CD4-positive, alpha-beta T cell (primary cell): Measurements from ENCODE around the gene TINAGL1. TPM values are rescaled to one million over a fixed set of nuclear protein-coding genes. Genes with fewer than 3 reads are reported as not detected.

Experiments
- ATAC-seq: fragments of 200-7000 bp; cut with Tn5 transposase; one replicate; pipeline ENCODE4 v1.10.0; 2022; ENCODE audit warnings: mild to moderate bottlenecking; ENCODE audit not compliant: poor library complexity
- CTCF ChIA-PET: fragments of 350-600 bp; sonication (Branson Sonifier 250); formaldehyde crosslinking; loops from one replicate; lab custom pipeline; 2021; ENCODE audit warnings: antibody characterized with exemption, inconsistent platforms; lab: Charles Lee
- POLR2A ChIA-PET: fragments of 350-600 bp; sonication (Branson Sonifier 250); formaldehyde crosslinking; loops from one replicate; lab custom pipeline; 2021; ENCODE audit warnings: antibody characterized with exemption, inconsistent platforms; lab: Charles Lee
- DNase-seq, 14 experiments: peaks; one replicate each; pipeline ENCODE4 v3.0.0-alpha.2; 2013 to 2020; ENCODE audit warnings: mixed read lengths in 2 of 14
- H3K27ac ChIP-seq, 2 donors: one replicate each; pipeline versions ENCODE4 v1.5.1 to v1.7.0; 2013; ENCODE audit warnings: low read length in 2 of 2, low read depth in 1 of 2, mild to moderate bottlenecking in 1 of 2
- H3K27me3 ChIP-seq, 2 experiments: 1 replicate in 1 of 2; 2 replicates in 1 of 2; pipeline versions ENCODE4 v1.6.1 to v1.7.0; 2013; ENCODE audit warnings: low read length in 2 of 2, control low read depth in 1 of 2, mild to moderate bottlenecking in 1 of 2, moderate library complexity in 1 of 2; ENCODE audit not compliant: insufficient read depth in 2 of 2, control insufficient read depth in 1 of 2
- H3K36me3 ChIP-seq: one replicate; pipeline ENCODE4 v1.6.1; 2013; ENCODE audit warnings: low read length, control low read depth; ENCODE audit not compliant: insufficient read depth
- H3K4me1 ChIP-seq: one replicate; pipeline ENCODE4 v1.6.1; 2013; ENCODE audit warnings: low read length, control low read depth; ENCODE audit not compliant: insufficient read depth
- H3K4me3 ChIP-seq: one replicate; pipeline ENCODE4 v1.5.1; 2013; ENCODE audit warnings: mild to moderate bottlenecking, low read length, moderate library complexity
- H3K9me3 ChIP-seq, 2 experiments: 1 replicate in 1 of 2; 2 replicates in 1 of 2; pipeline versions ENCODE4 v1.6.1 to v1.7.0; 2013; ENCODE audit warnings: low read length in 2 of 2, mild to moderate bottlenecking in 2 of 2, control low read depth in 1 of 2, moderate library complexity in 1 of 2; ENCODE audit not compliant: control insufficient read depth in 1 of 2, insufficient read depth in 1 of 2
- H3K27ac Mint-ChIP-seq: one replicate; pipeline ENCODE4 v1.8.0; 2020; ENCODE audit warnings: mixed read lengths
- H3K27me3 Mint-ChIP-seq: one replicate; pipeline ENCODE4 v1.8.0; 2021; ENCODE audit warnings: mixed read lengths
- H3K36me3 Mint-ChIP-seq: one replicate; pipeline ENCODE4 v1.8.0; 2021; ENCODE audit warnings: low read depth, mixed read lengths
- H3K4me1 Mint-ChIP-seq: one replicate; pipeline ENCODE4 v1.8.0; 2021; ENCODE audit warnings: low read depth, mixed read lengths
- H3K4me3 Mint-ChIP-seq: one replicate; pipeline ENCODE4 v1.8.0; 2020; ENCODE audit warnings: mild to moderate bottlenecking, mixed read lengths
- H3K9me3 Mint-ChIP-seq: one replicate; pipeline ENCODE4 v1.8.0; 2020; ENCODE audit warnings: mixed read lengths
- CTCF ChIP-seq: fragments of 200-600 bp; IDR thresholded peaks from one replicate; pipeline ENCODE4 v1.8.0; 2022; ENCODE audit warnings: antibody characterized with exemption, mild to moderate bottlenecking
- intact Hi-C, 2 experiments: fragments of 100-400 bp; cut with DNase I in 1 of 2; cut with micrococcal nuclease in 1 of 2; formaldehyde crosslinking; loops; one replicate each; pipeline versions ENCODE4 v1.15.1 to v1.9.0; 2023 to 2025; cut with DNase I, micrococcal nuclease
- total RNA-seq, 174 experiments: library from RNA in 2 of 174; stranded (reverse) in 2 of 174; gene quantifications; one replicate each; pipeline ENCODE4 v1.2.3 and lab custom pipeline; 2021 to 2026

The TINAGL1 gene
- total RNA-seq, 2 experiments from 2014 or later, result not detected

GRCh38 chr1:31579374-31579773, 3.1 kb downstream of the TINAGL1 start:
- no peak for DNase-seq
- no peak for TF ChIP-seq CTCF

GRCh38 chr1:31580513-31580870, 4.2 kb downstream of the TINAGL1 start:
- H3K4me1 Mint-ChIP-seq, result no peaks in the 10 kb centered on the region
- no peak overlapping the region for H3K27ac ChIP-seq
- DNase-seq (no peak), ATAC-seq (no peak)
- H3K4me1 ChIP-seq, result no peaks in the 10 kb centered on the region
- H3K27me3 Mint-ChIP-seq, result peaks cover 8% of the 10 kb centered on the region
- peaks cover 8 to 13% of the 10 kb centered on the region in 2 experiments for H3K27me3 ChIP-seq
- no peak overlapping the region for H3K4me3 ChIP-seq
- ChIA-PET CTCF (no interaction called here), POLR2A (no interaction called here)
- H3K27ac Mint-ChIP-seq, result no peak overlapping the region
- no peak overlapping the region for H3K4me3 Mint-ChIP-seq
- no peak for TF ChIP-seq CTCF
- peaks cover 0 to 6% of the 10 kb centered on the region in 2 experiments for H3K9me3 ChIP-seq
- H3K36me3 Mint-ChIP-seq, result no peaks in the 10 kb centered on the region
- intact Hi-C loops, result no loop called here
- no peaks in the 10 kb centered on the region for H3K36me3 ChIP-seq
- H3K9me3 Mint-ChIP-seq, result no peaks in the 10 kb centered on the region

More at GRCh38 chr1:31579374-31579773, 3.1 kb downstream of the TINAGL1 start:
- Histone ChIP-seq H3K4me1 (no peaks in the 10 kb centered on the region), H3K9me3 (peaks cover 0 to 6% of the 10 kb centered on the region in 2 experiments), H3K36me3 (no peaks in the 10 kb centered on the region), H3K27ac (no peak overlapping the region), H3K4me3 (no peak overlapping the region), H3K27me3 (peaks cover 8 to 13% of the 10 kb centered on the region in 2 experiments)
- Mint-ChIP-seq H3K4me3 (no peak overlapping the region), H3K27ac (no peak overlapping the region), H3K4me1 (no peaks in the 10 kb centered on the region), H3K36me3 (no peaks in the 10 kb centered on the region), H3K9me3 (no peaks in the 10 kb centered on the region), H3K27me3 (peaks cover 17% of the 10 kb centered on the region)
- no peak for ATAC-seq
- intact Hi-C loops, result no loop called here
- POLR2A ChIA-PET, result no interaction called here
- CTCF ChIA-PET, result no interaction called here

DNA sequence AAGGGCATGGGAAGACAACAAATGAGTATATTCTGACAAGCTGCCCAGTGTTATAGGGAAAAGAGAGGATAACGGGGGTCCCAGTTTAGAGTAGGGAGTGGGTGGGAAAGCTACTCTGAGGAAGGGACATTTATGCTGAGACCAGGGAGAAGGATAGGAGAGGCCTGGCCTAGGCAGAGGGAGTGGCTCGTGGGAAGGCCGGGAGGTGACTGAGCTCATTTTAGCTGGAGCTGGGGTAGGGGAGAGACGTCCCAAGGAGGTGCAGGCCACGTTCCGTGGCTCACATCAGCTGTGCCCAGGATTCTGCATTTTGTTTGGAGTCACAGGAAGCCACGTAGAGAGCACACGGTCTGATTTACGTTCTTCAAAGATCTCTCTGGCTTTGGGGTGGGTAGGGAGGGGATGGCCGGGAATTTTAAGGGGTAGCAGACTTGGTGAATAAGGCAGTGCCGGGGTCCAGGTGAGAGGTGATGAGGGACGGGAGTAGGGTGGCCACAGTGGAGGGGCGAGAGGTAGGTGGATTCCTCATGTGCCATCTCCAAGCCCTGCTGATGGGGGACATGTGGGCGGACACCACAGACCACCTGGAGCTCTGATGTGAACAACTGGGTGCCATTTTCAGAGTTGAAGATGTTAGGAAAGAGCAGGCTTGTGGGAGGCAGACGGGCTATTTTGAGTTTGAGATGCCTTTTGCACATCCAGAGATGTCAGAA, 4.7 kb downstream of the TINAGL1 start:
- H3K4me1 Mint-ChIP-seq, result no peaks in the 10 kb centered on the region
- Histone ChIP-seq H3K9me3 (peaks cover 0 to 6% of the 10 kb centered on the region in 2 experiments), H3K4me1 (no peaks in the 10 kb centered on the region), H3K27ac (no peak overlapping the region), H3K36me3 (no peaks in the 10 kb centered on the region), H3K4me3 (no peak overlapping the region), H3K27me3 (peaks cover 5 to 13% of the 10 kb centered on the region in 2 experiments)
- no peak for TF ChIP-seq CTCF
- DNase-seq (no peak), ATAC-seq (no peak)
- H3K27me3 Mint-ChIP-seq, result peaks cover 4% of the 10 kb centered on the region
- intact Hi-C loops, result no loop called here
- H3K27ac Mint-ChIP-seq, result no peak overlapping the region
- H3K4me3 Mint-ChIP-seq, result no peak overlapping the region
- H3K9me3 Mint-ChIP-seq, result no peaks in the 10 kb centered on the region
- ChIA-PET POLR2A (no interaction called here), CTCF (no interaction called here)
- H3K36me3 Mint-ChIP-seq, result no peaks in the 10 kb centered on the region
